GM04504 (cell line): ENCODE data around the gene NCAN.
"Not testable (repeated sequence)": the region's sequence is repeated elsewhere in the genome, so short reads cannot be mapped to it uniquely, and the experiment has no call there.

ENCODE experiments used
- DNase-seq: peaks from one replicate; pipeline ENCODE4 v3.0.0-alpha.2; 2012; ENCODE audit warnings: low read depth

NCAN gene

DNA sequence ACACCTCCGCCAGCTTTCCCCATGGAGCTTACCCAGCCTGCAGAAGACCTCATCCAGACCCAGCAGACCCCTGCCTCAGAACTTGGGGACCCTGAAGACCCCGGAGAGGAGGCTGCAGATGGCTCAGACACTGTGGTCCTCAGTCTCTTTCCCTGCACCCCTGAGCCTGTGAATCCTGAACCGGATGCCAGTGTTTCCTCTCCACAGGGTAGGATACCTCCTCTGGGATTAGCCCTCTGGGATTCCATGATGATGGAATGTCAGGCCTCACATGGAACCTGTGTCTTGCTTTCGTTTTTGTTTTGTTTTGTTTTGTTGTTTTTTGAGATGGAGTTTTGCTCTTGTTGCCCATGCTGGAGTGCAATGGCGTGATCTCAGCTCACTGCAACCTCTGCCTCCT is 17.8 kb upstream of the NCAN start:
- DNase-seq, result no peak

- DNase-seq, result no peak
These were observed 9.8 kb upstream of the NCAN start for GRCh38 chr19:19201697-19202630.

DNA sequence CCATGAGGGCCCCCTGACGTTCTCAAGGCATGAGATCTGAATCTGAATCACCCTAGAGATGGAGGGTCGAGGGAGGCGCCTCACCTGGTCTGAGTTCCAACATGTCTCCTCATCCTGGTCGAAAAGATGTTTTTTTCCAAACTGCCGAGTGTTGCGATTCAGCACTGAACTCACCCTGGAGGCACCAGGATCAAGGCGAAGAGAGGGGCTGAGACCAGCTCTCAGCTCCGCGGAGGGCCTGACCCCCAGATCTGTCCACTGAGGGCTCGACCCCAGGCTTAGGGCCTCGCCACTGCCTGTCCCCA is 9.1 kb upstream of the NCAN start:
- DNase-seq, result no peak

DNA sequence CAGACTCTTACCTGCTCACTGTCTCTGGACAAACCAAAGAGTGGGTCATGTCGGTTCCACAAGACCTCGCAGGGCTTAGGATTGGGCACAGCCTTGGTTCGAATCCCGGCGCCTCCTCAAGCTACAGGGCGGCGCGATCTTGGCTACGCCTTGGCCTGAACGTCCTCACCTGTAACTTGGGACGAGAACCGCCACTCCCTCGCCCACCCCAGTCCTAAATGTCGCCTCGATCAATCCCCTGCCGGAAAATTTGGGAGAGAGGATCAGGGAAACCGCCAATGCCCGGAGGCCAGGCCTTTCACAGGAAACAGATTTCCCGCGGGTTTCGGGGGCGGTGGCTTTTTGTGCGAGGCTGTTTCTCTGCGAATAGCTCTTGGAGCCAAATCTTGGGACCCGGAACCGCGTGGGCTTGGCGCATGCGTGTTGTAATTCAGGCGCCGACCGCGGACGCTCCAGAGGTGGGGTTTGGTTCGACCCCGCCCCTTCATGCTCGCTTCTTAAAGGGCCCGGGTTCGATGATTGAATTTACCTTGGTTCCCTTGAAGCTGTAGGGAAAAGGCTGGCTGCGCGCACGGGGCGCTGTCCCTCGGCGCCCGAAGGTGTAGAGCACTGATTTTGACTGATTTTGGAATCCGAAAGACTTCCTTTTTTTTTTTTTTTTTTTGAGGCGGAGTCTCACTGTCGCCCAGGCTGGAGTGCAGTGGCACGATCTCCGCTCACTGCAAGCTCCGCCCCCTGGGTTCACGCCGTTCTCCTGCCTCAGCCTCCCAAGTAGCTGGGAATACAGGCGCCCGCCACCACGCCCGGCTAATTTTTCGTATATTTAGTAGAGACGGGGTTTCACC is 8.5 kb upstream of the NCAN start, which contains the start of gene NR2C2AP:
Gene NR2C2AP, minus strand, starts transcription at position 403 of the 845 bp plus-strand sequence. Its CDS starts 354 bp downstream, at position 49.
- DNase-seq, result peak; percentile 67

GRCh38 chr19:19204181-19204580 is 7.6 kb upstream of the NCAN start:
- DNase-seq, result no peak

DNA sequence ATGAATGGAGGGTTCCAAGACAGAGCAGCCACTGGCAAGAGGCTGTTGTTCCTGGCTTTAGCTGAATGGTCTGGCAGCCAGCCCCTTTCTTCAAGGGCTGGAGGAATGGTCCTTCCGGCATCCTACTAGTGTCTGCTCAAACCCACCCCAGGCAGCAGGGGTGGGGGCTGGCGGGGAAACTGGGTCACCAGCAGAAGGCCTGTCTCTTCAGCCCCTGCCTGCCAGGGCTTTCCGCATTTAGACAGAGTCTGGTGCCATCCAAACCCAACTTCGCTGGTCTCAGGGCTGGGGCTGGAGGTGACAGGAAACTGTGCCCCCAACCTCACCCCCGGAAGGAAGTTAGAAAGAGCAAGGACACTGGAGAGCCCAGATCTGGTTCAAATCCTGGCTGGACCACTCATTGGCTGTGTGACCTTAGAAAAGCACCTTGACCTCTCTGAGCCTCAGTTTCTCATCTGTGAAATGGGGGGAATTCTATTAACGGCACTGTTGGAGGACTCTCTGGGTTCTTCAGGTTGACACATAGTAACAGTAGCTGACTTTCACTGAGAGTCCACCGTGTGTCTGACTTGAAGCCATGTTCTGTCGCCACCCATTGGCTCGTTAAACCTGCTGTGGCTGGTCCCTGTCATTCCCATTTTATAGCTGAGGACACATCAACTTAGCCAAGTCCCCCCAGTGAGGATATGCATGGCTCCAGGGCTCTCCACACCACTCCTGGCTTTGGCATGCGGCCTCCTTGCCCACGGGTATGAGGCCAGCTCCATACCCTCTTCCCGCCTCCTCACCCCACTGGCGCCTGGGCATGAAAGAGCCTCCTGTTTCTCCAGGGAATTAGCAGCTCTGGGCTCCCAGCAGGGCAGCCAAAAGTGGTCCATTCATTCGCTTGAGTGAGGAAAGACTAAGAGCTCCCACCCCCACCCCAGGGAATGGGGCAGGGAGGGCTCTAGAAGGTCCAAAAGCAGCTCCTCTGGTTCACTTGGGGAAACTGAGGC is 6.0 kb upstream of the NCAN start:
- DNase-seq, result no peak

GRCh38 chr19:19206938-19207337 is 4.8 kb upstream of the NCAN start:
- no peak for DNase-seq

DNA sequence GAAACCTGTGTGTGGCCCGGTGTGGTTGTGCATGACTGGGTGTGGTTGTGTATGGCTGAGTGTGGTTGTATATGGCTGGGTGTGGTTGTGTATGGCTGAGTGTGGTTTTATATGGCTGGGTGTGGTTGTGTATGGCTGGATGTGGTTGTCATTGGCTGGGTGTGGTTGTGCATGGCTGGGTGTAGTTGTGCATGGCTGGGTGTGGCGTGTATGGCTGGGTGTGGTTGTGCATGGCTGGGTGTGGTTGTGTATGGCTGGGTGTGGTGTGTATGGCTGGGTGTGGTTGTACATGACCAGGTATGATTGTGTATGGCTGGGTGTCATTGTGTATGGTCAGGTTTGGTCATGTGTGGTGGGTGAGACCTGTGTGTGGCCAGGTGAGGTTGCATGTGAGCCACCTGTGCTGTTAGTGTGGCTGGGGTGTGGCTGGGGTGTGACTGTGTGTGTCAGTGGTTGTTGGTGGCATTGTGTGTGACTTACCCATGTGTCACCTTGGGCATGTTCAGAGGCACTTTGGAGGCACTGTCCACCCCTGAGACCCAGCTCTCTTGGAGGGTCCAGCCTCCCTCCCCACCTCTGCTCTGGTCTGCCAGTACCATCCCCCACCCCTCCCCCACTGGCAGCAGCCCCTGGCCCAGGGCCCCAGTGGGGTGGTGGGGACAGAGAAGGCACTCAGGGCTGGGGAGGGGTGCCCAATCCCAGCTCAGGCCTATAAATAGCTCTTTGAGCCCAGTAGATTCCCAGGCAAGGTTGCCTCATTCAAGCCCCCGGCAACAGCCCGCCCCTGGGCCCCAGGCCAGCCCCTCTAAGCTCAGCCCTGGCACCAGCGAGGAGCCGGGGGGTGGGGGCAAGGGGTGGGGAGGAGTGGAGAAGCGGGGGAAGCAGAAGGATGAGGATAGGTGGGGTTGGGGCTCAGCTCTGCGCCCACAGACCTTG is 3.9 kb upstream of the NCAN start:
- no peak for DNase-seq

- no peak for DNase-seq
These were observed 2.4 kb upstream of the NCAN start for GRCh38 chr19:19209372-19209771.

DNA sequence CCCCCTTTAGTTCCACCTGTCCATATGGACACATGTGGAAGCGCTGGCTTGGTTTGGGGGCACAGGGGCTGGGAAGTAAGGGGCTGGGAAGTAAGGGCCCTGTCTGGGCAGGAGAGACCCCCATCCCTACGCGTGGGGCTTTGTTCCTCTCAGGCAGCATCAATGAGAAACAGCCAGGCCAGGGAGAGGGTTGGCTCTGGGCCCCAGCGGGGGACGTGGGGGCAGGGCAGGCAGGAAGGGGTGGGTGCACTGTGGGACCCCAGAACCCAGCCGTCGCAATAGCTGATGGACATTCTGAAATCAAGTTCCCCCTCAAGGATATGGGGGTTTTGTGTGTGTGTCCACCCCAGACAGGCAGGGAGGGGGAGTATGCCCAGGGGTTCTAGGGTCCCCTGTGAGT is 1.2 kb downstream of the NCAN start:
- no peak for DNase-seq

DNA sequence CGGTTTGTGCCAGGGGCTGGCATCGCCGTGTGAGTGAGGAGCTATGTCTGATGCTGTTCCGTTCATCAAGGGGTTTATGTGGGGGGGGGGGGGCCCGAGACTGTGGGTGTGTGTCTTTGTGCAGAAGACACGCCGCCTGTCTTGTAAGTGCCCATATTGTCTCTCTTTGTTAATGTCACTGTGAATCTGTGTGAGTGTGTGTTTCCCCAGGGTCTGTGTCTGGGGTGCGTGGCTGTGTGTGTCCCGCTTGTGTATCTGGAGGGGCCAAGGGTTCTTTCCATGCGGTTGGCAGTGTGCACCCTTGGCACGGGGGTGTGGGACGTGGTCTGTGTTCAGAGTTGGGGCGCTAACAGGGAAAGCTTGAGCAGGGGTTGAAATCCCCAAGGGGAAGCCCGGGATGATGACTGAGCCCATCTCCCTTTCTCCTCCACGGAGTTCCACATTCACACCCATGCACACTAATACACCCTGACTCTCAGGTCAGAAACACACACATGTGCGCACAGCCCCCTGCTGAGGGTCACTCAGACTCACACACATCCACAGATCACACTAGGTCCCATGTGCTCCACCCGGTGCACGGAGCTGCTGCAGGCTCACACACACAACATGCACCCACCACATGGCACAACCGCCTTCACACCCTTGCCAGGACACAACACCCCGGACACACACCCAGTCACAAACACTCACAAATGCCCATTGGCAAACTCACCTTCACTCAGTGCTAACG is 1.8 kb downstream of the NCAN start:
- DNase-seq, result no peak

DNA sequence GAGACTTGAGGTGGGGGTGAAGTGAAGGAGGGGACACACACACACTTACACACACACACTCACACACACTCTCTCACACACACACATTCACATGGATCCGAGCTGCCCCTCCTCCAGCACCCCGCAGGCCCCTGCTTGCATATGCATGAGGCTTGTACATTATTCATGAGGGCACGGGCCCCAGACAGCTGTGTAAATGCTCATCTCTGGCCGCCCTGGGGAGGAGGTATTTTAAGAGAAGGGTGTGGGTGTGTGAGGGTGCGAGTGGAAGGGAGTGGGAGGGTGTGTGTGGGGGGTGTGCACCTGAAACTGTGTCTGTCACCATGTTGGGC is 2.4 kb downstream of the NCAN start:
- DNase-seq, result no peak

- no peak for DNase-seq
These were observed 3.1 kb downstream of the NCAN start for GRCh38 chr19:19214892-19215291.

DNA sequence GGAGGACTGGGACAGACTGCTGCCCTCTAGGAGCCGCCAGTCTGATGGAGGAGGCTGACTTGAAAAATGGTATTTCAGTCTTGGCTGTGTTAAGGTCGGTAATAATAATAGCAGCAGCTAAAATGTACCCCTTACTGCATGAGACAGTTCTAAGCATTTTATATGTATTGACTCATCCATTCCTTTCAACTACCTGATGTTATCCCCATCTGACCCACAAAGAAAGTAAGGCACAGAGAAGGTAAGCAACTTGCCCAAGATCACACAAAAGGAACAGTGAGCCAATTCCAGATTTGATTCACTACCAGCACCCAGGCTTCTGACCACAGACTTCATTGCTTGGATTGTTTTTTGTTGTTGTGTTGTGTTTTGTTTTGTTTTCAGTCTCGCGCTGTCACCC is 4.0 kb downstream of the NCAN start:
- no peak for DNase-seq

DNA sequence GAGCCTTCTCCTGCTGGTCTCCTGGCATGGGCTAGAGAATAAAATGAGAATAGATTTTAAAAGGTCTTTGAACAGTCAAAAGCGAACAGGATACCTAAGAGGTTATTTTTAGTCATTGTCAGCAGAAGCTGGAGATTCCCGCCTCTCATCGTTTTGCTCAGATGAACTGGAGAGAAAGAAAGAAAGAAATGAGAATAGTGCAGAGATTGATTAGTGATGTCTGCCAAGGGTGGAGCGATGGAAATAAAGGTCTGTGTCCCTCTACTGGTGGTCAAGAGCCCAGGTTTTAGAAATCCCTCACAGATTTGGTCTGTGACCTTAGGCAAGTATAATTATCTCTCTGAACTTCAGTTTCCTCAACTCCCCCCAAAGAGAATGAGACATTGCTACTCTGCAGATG is 5.3 kb downstream of the NCAN start:
- no peak for DNase-seq

DNA sequence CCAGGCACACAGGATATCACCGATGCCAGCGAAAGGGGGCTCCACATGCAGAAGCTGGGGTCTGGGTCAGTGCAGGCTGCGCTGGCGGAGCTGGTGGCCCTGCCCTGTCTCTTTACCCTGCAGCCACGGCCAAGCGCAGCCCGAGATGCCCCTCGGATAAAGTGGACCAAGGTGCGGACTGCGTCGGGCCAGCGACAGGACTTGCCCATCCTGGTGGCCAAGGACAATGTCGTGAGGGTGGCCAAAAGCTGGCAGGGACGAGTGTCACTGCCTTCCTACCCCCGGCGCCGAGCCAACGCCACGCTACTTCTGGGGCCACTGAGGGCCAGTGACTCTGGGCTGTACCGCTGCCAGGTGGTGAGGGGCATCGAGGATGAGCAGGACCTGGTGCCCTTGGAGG is 7.2 kb downstream of the NCAN start:
- no peak for DNase-seq

DNA sequence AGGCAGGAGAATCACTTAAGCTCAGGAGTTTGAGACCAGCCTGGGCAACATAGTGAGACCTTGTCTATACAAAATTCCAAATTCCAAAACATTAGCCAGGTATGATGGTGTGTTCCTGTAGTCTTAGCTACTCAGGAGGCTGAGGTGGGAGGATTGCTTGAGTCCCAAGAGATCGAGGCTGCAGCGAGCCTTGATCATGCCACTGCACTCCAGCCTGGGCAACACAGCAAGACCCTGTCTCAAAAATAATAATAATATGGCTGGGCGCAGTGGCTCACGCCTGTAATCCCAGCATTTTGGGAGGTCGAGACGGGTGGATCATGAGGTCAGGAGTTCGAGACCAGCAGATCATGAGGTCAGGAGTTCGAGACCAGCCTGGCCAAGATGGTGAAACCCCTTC is 9.2 kb downstream of the NCAN start:
- not testable (repeated sequence) for DNase-seq

DNA sequence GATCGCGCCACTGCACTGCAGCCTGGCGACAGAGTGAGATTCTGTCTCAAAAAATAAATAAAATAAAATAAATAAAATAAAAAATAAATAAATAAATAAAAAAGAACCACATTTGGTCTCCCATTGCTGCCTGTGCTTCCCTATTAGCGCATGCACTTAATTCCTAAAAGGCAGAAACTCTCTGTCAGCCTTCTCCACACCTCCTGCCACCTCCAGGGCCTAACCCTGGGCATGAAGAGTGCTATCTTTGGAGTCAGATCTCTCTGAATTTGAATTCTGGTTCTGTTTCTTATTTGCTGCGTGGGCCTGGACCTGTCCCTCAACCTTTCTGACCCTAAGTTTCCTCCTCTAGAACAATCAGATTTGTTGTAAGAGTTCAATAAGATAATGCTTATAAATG is 11.3 kb downstream of the NCAN start:
- DNase-seq, result no peak

DNA sequence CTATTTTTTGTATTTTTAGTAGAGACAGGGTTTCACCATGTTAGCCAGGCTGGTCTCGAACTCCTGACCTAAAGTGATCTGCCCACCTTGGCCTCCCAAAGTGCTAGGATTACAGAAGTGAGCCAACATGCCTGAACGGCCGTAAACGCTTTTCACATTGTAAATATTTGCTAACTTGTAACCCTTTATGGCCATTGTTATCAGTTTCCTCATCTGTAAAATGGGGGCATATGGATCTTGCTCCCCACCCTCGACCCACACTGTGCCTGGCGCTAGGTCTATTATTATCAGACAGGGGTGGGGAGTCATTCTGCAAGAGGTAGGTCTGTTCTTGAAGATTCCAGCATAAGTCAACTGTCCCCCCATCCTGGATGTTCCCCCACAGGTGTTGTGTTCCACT is 11.9 kb downstream of the NCAN start:
- DNase-seq, result no peak

- no peak for DNase-seq
These were observed 12.5 kb downstream of the NCAN start for GRCh38 chr19:19224150-19224851.
